Spleen (tissue), 7 donors: Measurements from ENCODE around the gene TMEM135.

Experiments used
- POLR2A ChIP-seq, 3 donors: fragments of 450-650 bp; IDR thresholded peaks; one replicate each; pipeline ENCODE4 v1.5.1; 2017; ENCODE audit warnings: antibody characterized with exemption in 3 of 3, mild to moderate bottlenecking in 1 of 3
- POLR2AphosphoS5 ChIP-seq, 3 donors: sonication (generic); formaldehyde crosslinking; IDR thresholded peaks; one replicate each; pipeline ENCODE4 v1.5.1; 2017; ENCODE audit warnings: antibody characterized with exemption in 3 of 3
- TF ChIP-seq, protein P1 (sequence below), 11 experiments: fragments of 200-600 bp in 7 of 11; fragments of 450-650 bp in 4 of 11; sonication (generic) in 4 of 11; IDR thresholded peaks in 8 of 11; conservative IDR thresholded peaks in 3 of 11; 1 replicate in 7 of 11; 2 replicates in 4 of 11; pipeline versions ENCODE4 v1.4.0 to v1.8.0; 2016 to 2021; ENCODE audit warnings: antibody characterized with exemption in 11 of 11, inconsistent platforms in 4 of 11, mild to moderate bottlenecking in 1 of 11
- donor health status: DM: no; HTN: no; CAD: no; lungs with moderate emphysema.
- donor health status: DM: no; HTN: no; CAD: no.
- donor health status: DM: no; HTN: no; CAD: no.

DNA sequence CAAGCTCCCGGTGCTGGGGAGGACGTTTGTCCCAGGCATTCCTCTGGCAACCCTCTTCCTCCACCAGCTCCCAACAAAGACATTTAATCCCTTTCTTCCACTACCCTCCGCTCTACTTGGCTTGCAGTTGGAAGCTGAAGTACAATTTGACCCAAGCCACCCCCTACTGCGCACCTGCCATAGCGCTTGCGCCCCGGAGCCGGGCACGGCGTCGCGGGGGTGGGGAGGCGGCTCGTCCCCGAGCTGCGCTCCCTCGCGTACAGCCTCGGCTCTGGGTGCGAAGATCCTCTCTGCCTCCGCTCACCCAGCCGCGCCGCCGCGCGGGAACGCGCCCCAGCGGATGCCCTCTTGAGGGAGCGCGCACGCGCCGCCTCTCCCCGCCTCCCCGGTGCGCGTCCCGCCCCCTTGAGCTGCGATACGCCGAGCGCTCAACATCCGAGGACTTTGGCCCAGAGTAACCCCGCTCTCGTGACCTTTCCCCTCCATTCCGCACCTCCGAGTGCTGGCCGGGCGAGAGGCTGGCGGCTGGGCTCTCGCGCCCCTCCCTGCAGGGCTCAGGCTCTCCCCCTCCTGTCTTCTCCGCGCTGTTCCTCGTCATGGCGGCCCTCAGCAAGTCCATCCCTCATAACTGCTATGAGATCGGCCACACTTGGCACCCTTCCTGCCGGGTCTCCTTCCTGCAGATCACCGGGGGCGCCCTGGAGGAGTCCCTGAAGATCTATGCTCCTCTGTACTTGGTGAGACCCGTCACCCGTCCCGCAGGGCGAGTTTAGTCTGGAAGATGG lies at the start of gene TMEM135:
- TF ChIP-seq, protein P1, sequence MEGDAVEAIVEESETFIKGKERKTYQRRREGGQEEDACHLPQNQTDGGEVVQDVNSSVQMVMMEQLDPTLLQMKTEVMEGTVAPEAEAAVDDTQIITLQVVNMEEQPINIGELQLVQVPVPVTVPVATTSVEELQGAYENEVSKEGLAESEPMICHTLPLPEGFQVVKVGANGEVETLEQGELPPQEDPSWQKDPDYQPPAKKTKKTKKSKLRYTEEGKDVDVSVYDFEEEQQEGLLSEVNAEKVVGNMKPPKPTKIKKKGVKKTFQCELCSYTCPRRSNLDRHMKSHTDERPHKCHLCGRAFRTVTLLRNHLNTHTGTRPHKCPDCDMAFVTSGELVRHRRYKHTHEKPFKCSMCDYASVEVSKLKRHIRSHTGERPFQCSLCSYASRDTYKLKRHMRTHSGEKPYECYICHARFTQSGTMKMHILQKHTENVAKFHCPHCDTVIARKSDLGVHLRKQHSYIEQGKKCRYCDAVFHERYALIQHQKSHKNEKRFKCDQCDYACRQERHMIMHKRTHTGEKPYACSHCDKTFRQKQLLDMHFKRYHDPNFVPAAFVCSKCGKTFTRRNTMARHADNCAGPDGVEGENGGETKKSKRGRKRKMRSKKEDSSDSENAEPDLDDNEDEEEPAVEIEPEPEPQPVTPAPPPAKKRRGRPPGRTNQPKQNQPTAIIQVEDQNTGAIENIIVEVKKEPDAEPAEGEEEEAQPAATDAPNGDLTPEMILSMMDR (IDR thresholded peaks at IDR 0.05 in 8 of 11, conservative IDR thresholded peaks at IDR 0.05 in 3 of 11) = peak in 4 of 11 experiments; percentile 14 to 32 (median 15)
- TF ChIP-seq POLR2AphosphoS5 (IDR thresholded peaks at IDR 0.05) = peak; percentile 86 to 92 (median 91)
- peak in 1 of 3 donors; percentile 65 for TF ChIP-seq POLR2A (IDR thresholded peaks at IDR 0.05)
